HG03159 (cell line): ENCODE results near the gene EP300.
"Not testable (repeated sequence)": the region's sequence is repeated elsewhere in the genome, so short reads cannot be mapped to it uniquely, and the experiment has no call there.

Experiments
- ATAC-seq: cut with Tn5 transposase; IDR thresholded peaks from one replicate; pipeline ENCODE4 v1.9.1; 2021; ENCODE audit warnings: mild to moderate bottlenecking, moderate library complexity; ENCODE audit not compliant: unreplicated experiment

EP300 gene

GRCh38 chr22:41076857-41077256, 15.5 kb upstream of the EP300 start:
- ATAC-seq: no peak

- no peak for ATAC-seq
Measured at GRCh38 chr22:41078931-41079330, 13.5 kb upstream of the EP300 start.

GRCh38 chr22:41085842-41086241, 6.5 kb upstream of the EP300 start:
- no peak for ATAC-seq

GRCh38 chr22:41091132-41092022, 1.0 kb upstream of the EP300 start:
- peak; percentile 74 for ATAC-seq

- ATAC-seq: peak; percentile 7
Measured at GRCh38 chr22:41092847-41093411, 537 bp downstream of the EP300 start.

- ATAC-seq: no peak
Measured at GRCh38 chr22:41094041-41094593, 1.7 kb downstream of the EP300 start.

GRCh38 chr22:41096391-41096790, 4.0 kb downstream of the EP300 start:
- no peak for ATAC-seq

GRCh38 chr22:41096841-41097240, 4.4 kb downstream of the EP300 start:
- no peak for ATAC-seq

GRCh38 chr22:41099036-41099435, 6.6 kb downstream of the EP300 start:
- ATAC-seq: no peak

- no peak for ATAC-seq
Measured at GRCh38 chr22:41106122-41106968, 14.0 kb downstream of the EP300 start.

GRCh38 chr22:41106969-41107325, 14.6 kb downstream of the EP300 start:
- ATAC-seq: not testable (repeated sequence)

- no peak for ATAC-seq
Measured at GRCh38 chr22:41110968-41111367, 18.6 kb downstream of the EP300 start.

GRCh38 chr22:41116342-41116741, 23.9 kb downstream of the EP300 start:
- ATAC-seq: no peak

GRCh38 chr22:41117127-41117965, 25.0 kb downstream of the EP300 start:
- no peak for ATAC-seq

GRCh38 chr22:41123151-41123550, 30.8 kb downstream of the EP300 start:
- ATAC-seq: no peak

- no peak for ATAC-seq
Measured at GRCh38 chr22:41124086-41124485, 31.7 kb downstream of the EP300 start.

GRCh38 chr22:41127451-41127850, 35.1 kb downstream of the EP300 start:
- ATAC-seq: no peak

- no peak for ATAC-seq
Measured at GRCh38 chr22:41128606-41129005, 36.2 kb downstream of the EP300 start.

- no peak for ATAC-seq
Measured at GRCh38 chr22:41132550-41132949, 40.2 kb downstream of the EP300 start.

GRCh38 chr22:41140365-41140957, 48.1 kb downstream of the EP300 start:
- no peak for ATAC-seq
